Glomerular visceral epithelial cell (primary cell): ENCODE measurements around the gene TSHZ2.
"Not testable (repeated sequence)": the region's sequence is repeated elsewhere in the genome, so short reads cannot be mapped to it uniquely, and the experiment has no call there.

Experiments
- DNase-seq: peaks from one replicate; pipeline ENCODE4 v3.0.0-alpha.2; 2016; ENCODE audit errors: extremely low spot score

The TSHZ2 gene

GRCh38 chr20:53504106-53504505, 531.9 kb downstream of the TSHZ2 start:
- DNase-seq = not testable (repeated sequence)

- DNase-seq = no peak
Observed at GRCh38 chr20:53510262-53510661, 538.1 kb downstream of the TSHZ2 start.

- DNase-seq = no peak
Observed at GRCh38 chr20:53510704-53511103, 538.5 kb downstream of the TSHZ2 start.

DNA sequence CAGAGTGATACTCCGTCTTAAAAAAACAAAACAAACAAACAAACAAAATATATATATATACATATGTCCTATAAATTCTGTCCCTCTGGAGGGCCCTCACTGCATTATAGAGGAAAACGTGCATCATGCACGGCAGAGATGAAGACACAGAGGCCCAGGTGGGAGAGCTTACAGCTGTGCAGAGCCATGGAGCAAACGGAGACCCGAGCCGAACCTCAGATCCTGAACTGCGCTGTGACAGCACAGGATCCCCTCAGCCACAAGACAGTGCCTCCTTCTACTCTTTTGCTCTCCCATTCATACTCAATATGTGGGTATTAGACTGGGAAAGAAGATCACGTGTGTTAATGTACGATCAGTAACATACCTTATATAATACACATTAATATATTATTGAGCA, 539.9 kb downstream of the TSHZ2 start:
- DNase-seq = no peak

DNA sequence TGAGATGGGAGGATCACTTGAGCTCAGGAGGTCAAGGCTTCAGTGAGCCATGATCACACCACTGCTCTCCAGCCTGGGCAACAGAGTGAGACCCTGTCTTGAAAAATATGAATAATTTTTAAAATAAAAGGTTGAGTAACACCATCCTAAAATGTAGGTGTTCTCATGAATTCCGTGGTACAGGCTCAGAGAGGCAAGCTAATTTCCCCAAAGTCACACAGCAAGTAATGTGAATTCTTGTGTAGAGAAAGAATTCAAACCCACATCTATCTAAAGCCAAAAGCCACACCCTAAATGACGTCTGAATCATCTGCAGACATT, 541.0 kb downstream of the TSHZ2 start:
- no peak for DNase-seq

- DNase-seq = no peak
Observed at GRCh38 chr20:53513489-53514298, 541.5 kb downstream of the TSHZ2 start.

DNA sequence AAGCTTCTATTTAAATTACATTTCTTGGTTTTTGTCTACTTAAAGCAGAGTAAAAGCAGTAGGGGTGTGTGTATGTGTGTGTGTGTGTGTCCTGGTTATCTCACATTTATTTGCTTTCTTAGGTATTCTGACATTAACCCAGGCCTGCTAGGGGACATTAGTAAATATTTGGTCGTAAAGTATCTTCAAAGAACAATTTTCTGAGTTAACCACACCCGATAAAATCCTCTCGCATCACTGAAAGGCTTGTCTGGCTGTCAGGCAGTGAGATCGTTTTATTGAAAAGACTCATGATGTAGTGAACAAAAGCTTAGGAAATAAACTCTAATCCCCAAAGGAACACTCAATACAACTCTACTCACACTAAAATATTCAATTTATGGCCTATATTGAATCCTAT, 543.6 kb downstream of the TSHZ2 start:
- DNase-seq = no peak

DNA sequence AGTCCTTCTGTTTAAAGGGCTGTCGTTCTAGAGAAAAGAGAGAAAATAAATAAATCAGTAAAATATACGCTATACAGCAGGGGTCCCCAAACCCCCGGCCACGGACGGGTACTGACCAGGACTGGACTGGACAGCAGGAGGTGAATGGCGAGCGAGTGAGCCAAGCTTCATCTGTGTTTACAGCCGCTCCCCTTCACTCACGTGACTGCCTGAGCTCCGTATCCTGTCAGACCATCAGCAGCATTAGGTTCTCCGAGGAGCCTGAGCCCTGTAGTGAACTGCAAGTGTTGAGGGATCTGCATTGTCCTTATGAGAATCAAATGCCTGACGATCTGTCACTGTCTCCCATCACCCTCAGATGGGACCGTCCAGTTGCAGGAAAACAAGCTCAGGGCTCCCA, 545.0 kb downstream of the TSHZ2 start:
- DNase-seq = no peak

DNA sequence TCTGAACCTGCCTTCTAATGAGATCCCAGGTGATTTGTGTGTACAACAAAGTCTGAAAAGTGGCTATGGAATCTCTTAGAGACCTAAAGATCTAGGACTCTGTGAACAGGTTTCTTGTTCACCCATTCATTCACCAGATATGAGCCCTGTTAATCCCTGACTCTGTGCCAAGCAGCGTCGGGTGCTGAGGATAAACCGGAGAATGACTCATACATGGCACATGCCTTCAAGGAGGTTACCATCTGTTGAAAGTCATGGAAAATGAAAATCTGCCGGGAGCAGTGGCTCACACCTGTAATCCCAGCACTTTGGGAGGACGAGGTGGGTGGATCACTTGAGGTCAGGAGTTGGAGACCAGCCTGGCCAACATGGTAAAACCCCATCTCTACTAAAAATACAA, 549.3 kb downstream of the TSHZ2 start:
- DNase-seq = not testable (repeated sequence)

DNA sequence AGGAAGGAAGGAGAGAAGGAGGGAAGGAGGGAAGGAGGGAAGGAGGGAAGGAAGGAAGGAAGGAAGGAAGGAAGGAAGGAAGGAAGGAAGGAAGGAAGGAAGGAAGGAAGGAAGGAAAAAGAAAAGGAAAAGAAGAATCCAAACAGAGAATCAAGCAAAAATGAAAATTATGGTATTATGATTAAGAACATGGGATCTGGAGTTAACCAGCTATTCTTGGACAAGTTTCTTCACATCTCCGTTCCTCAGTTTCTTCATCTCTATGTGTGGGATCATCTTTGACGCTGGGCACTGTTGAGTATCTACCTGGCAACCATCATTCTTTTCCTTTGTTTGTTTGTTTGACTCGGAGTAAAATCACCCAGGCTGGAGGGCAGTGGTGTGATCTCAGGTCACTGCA, 549.9 kb downstream of the TSHZ2 start:
- DNase-seq = no peak

DNA sequence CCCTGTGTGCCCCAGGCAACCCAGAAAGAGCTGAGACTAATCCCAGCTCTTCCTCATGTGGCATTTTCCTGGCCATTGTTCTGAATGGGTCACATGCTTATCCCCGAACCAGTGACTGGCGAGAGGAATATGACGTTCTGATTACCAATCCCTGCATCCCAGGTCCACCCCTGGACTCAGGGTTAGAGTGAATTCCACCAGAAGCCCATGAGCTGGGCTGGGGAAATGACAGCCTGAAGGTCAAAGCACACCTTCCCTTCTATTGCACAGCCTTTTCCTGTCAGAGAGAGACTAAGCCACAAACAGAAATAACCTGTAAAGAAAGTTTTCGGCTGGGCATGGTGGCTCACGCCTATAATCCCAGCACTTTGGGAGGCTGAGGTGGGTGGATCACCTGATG, 550.5 kb downstream of the TSHZ2 start:
- no peak for DNase-seq

DNA sequence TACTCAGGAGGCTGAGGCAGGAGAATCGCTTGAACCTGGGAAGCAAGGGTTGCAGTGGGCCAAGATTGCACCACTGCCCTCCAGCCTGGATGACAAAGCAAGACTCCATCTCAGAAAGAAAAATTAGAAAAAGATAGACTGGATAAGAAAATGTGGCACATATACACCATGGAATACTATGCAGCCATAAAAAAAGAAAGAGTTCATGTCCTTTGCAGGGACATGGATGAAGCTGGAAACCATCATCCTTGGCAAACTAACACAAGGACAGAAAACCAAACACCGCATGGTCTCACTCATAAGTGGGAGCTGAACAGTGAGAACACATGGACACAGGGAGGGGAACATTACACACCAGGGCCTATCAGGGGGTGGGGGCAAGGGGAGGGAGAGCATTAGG, 551.5 kb downstream of the TSHZ2 start:
- DNase-seq = not testable (repeated sequence)

DNA sequence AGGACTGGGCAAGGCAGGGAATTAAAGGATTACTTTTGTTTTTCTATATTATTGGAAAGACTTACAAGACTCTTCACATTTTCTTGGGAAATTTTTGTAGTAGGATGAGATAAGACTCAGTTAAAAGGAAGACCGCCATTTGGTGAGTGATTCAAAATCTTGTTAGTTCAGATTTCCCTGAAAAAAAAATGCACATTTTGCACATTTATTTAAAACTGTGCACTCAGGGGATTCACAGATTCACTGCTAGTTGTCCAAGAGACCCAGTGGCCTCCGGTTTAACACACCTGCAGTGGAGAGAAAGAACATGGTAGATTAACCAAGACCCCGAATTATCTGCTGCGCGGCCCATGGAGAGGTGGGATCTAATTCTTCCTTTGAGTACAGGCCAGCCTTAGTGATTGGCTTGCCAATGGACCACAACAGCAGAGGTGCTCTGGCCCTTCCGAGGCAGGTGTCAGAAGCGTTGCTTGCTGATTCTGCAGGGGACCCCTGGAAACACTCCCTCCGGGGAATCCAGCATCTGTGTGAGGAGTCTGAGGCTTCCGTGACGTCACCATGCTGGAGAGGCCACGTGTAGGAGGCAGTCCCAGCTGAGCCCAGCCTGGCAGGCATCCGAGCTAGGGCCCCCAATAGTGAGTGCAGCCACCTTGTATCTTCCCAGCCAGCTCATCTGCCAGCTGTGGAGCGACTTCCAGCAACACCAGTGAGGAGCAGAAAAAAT, 552.6 kb downstream of the TSHZ2 start:
- DNase-seq = no peak

- DNase-seq = no peak
Observed at GRCh38 chr20:53527196-53527595, 555.0 kb downstream of the TSHZ2 start.

DNA sequence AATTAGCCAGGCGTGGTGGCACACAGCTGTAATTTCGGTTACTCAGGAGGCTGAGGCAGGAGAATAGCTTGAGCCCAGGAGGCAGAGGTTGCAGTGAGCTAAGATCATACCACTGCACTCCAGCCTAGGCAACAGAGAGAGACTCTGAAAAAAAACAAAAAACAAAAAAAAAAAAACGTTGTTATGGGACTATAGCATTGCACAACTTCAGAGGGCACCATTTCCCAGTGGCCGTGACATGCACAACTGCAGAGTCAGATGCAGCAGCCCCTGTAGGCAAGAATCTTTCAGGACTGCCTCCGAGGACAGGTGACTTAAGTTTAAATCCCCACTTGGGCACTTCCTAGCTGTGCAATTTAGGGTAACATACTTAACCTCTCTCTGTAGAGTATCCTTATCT, 557.5 kb downstream of the TSHZ2 start:
- DNase-seq = no peak

GRCh38 chr20:53530440-53530839, 558.3 kb downstream of the TSHZ2 start:
- DNase-seq = no peak

- DNase-seq = not testable (repeated sequence)
Observed at GRCh38 chr20:53532654-53533312, 560.6 kb downstream of the TSHZ2 start.

DNA sequence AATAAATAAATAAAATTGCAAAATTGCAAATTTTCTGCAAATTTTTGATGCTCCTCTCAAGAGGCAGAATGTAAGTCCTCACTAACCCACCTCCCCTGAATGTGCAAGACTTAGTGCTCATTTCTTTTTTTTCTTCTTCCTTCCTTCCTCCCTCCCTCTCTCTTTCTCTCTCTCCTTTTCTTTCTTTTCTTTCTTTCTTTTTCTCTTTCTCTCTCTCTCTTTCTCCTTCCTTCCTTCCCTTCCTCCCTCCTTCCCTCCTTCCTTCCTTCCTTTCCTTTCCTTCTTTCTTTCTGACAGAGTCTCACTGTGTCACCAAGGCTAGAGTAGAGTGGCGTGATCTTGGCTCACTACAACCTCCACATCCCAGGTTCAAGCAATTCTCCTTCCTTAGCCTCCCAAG, 561.3 kb downstream of the TSHZ2 start:
- DNase-seq = no peak

- no peak for DNase-seq
Observed at GRCh38 chr20:53534037-53534436, 561.9 kb downstream of the TSHZ2 start.

- no peak for DNase-seq
Observed at GRCh38 chr20:53535878-53536277, 563.7 kb downstream of the TSHZ2 start.

GRCh38 chr20:53536382-53536781, 564.2 kb downstream of the TSHZ2 start:
- not testable (repeated sequence) for DNase-seq

DNA sequence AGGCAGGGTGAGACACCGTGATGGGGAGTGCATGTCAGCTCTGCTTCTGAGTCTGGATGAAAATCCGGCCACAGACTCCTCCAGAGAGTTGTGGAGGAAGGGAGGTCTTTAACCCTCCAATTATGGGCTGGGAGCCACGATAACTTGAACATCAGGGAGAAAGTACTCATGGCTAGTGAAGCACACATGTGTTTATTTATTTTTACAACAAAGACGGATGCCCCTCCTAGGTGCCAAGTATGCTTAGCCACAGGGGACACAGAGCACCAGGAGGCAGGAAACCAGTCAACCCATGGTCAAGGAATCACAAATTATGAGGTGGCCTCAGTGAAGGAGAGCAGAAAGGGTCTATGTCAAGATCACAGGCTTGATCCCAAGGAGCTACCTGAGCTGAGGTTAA, 567.4 kb downstream of the TSHZ2 start:
- no peak for DNase-seq
